K562 (cell line): ENCODE measurements around the gene KRTAP2-3. TPM values are rescaled to one million over a fixed set of nuclear protein-coding genes. Genes with fewer than 3 reads are reported as not detected.
A peak's percentile ranks its signal among the peaks of the same experiment; 100 is the strongest.

Experiments used
- ARID1B ChIP-seq: fragments of 450-650 bp; IDR thresholded peaks from 2 replicates; pipeline ENCODE4 v1.6.1; 2016; ENCODE audit warnings: antibody characterized with exemption, mild to moderate bottlenecking, inconsistent platforms
- C11orf30 ChIP-seq: fragments of 450-650 bp; IDR thresholded peaks from 2 replicates; pipeline ENCODE4 v1.6.1; 2016; ENCODE audit warnings: low read depth, mild to moderate bottlenecking
- CC2D1A ChIP-seq: fragments of 450-650 bp; IDR thresholded peaks from 2 replicates; pipeline ENCODE4 v1.6.1; 2017; ENCODE audit warnings: mild to moderate bottlenecking
- CXXC5 ChIP-seq: fragments of 250-450 bp; sonication (Bioruptor Pico); IDR thresholded peaks from 2 replicates; pipeline ENCODE4 v1.8.0; 2022; ENCODE audit warnings: inconsistent platforms, mild to moderate bottlenecking, moderate library complexity
- ELF2 ChIP-seq: fragments of 250-450 bp; sonication (Bioruptor Pico); IDR thresholded peaks from 2 replicates; pipeline ENCODE4 v1.5.0; 2021; ENCODE audit warnings: mild to moderate bottlenecking
- GABPB2 ChIP-seq: fragments of 250-450 bp; sonication (Bioruptor Pico); conservative IDR thresholded peaks from 2 replicates; pipeline ENCODE4 v1.5.1; 2021; ENCODE audit warnings: mild to moderate bottlenecking
- GATA2 ChIP-seq: sonication (generic); formaldehyde crosslinking; IDR thresholded peaks from 2 replicates; pipeline ENCODE4 v1.4.0; 2020; ENCODE audit warnings: mild to moderate bottlenecking, missing genetic modification reagents
- MECOM ChIP-seq: fragments of 250-450 bp; sonication (Bioruptor Pico); IDR thresholded peaks from 2 replicates; pipeline ENCODE4 v1.8.0; 2022; ENCODE audit warnings: inconsistent platforms
- NBN ChIP-seq: fragments of 450-650 bp; IDR thresholded peaks from 2 replicates; pipeline ENCODE4 v1.6.1; 2016; ENCODE audit warnings: low read depth, mild to moderate bottlenecking
- NCOA6 ChIP-seq: fragments of 450-650 bp; IDR thresholded peaks from 2 replicates; pipeline ENCODE4 v1.6.1; 2017; ENCODE audit warnings: mild to moderate bottlenecking
- PRMT5 ChIP-seq: sonication (generic); formaldehyde crosslinking; IDR thresholded peaks from 2 replicates; pipeline ENCODE4 v1.5.0; 2020; ENCODE audit warnings: missing genetic modification reagents
- PYGO2 ChIP-seq: fragments of 450-650 bp; IDR thresholded peaks from 2 replicates; pipeline ENCODE4 v1.6.1; 2016; ENCODE audit warnings: mild to moderate bottlenecking, missing genetic modification characterization, moderate library complexity, missing compliant biosample characterization
- STAT5A ChIP-seq: IDR thresholded peaks from 2 replicates; pipeline ENCODE4 v1.6.1; 2012; ENCODE audit warnings: low read length, inconsistent platforms, borderline replicate concordance
- ZNF143 ChIP-seq: sonication (generic); formaldehyde crosslinking; IDR thresholded peaks from 2 replicates; pipeline ENCODE4 v1.9.0; 2022; ENCODE audit warnings: mild to moderate bottlenecking, missing genetic modification reagents
- ZNF217 ChIP-seq: sonication (generic); formaldehyde crosslinking; IDR thresholded peaks from 2 replicates; pipeline ENCODE4 v1.8.0; 2022; ENCODE audit warnings: mild to moderate bottlenecking, missing genetic modification reagents
- polyA plus RNA-seq, 8 experiments: library from polyadenylated mRNA; depleted of rRNA in 4 of 8; stranded (reverse) in 5 of 8; unstranded in 3 of 8; fragments of >200 nt; fragmentation: Nextera tagmentation in 2 of 8; fragmentation: Illumina TruSeq in 1 of 8; extraction: Ambion mirVana in 2 of 8; extraction: Trizol in 1 of 8; gene quantifications; 2 replicates each; pipeline versions ENCODE4 v1.2.1 to v1.2.3, GENCODE V29; 2011 to 2014; ENCODE audit warnings: inconsistent platforms in 1 of 8, missing spikeins in 1 of 8
- total RNA-seq, 7 experiments: library from RNA; depleted of rRNA in 6 of 7; stranded (reverse); fragments of >200 nt in 6 of 7; fragmentation: Illumina TruSeq in 2 of 7; extraction: Trizol in 2 of 7; gene quantifications; 2 replicates each; pipeline versions ENCODE4 v1.2.1 to v1.2.3, GENCODE V29; 2011 to 2021; ENCODE audit warnings: low replicate concordance in 1 of 7
- TF ChIP-seq, protein P1 (sequence below), 3 experiments: fragments of 200-800 bp in 1 of 3; fragments of 250-450 bp in 1 of 3; fragments of 450-650 bp in 1 of 3; sonication (Bioruptor Pico) in 1 of 3; sonication (Bioruptor generic) in 1 of 3; formaldehyde crosslinking in 1 of 3; IDR thresholded peaks; 2 replicates each; pipeline versions ENCODE4 v1.6.1 to v1.8.0; 2016 to 2022; ENCODE audit warnings: mild to moderate bottlenecking in 2 of 3, missing genetic modification characterization in 2 of 3, missing compliant biosample characterization in 1 of 3, moderate library complexity in 1 of 3
- TF ChIP-seq, protein P2 (sequence below): fragments of 450-650 bp; IDR thresholded peaks from 2 replicates; pipeline ENCODE4 v1.7.1; 2018; ENCODE audit warnings: mild to moderate bottlenecking, low read depth; ENCODE audit not compliant: partially characterized antibody
- TF ChIP-seq, protein P3 (sequence below): fragments of 250-450 bp; sonication (Bioruptor Pico); IDR thresholded peaks from 2 replicates; pipeline ENCODE4 v1.8.0; 2022; ENCODE audit warnings: inconsistent platforms
- TF ChIP-seq, protein P4 (sequence below), 2 experiments: IDR thresholded peaks; 2 replicates each; pipeline ENCODE4 v1.6.1; 2011; ENCODE audit warnings: borderline replicate concordance in 1 of 2, control low read depth in 1 of 2, low read depth in 1 of 2, low read length in 1 of 2, mild to moderate bottlenecking in 1 of 2, mixed read lengths in 1 of 2, moderate library complexity in 1 of 2; ENCODE audit not compliant: insufficient read depth in 1 of 2, insufficient read length in 1 of 2, poor library complexity in 1 of 2, severe bottlenecking in 1 of 2; ENCODE audit errors: extremely low read depth in 1 of 2

KRTAP2-3 gene
- total and polyA plus RNA-seq, 9 of the 15 experiments (the other 6 are each of a cell fraction or from before 2014, with no cell fraction given): not detected

DNA sequence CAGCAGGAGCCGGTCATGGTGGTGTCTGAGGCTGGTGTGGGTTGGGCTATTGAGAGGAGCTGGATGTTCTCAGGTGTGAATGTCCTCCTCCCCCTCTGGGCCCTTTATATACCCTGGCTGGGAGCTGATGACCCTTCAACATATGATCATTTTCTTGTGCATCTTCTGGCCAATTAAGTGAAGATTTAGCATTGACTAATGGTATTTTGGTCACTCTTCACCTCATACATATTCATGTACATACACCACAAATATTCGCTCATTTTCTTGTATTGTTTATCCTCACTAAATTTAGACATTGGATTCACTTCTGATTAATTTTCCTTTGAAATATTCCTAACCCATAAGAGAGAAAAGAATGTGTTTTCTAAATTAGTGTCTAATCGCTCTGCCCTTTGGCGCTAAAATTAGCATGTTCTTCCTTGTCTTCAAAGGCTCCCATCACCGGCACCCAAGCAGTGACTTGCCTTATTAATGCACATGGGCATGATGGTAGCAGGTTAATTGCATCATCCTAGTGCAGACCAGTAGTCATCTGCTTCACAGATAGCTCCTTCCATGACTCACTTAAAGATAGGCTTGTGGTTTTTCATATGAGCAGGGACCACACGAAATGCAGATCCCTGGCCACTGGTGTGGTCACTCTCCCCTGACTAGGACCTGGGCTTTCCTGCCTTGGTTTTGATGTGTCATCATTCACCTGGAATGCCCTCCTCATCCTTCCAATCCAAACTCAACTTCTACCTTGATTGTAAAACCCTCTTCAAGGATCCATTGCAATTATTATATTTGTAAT, 6.1 kb upstream of the KRTAP2-3 start, which contains the start of gene KRTAP2-4 (continued):
- TF ChIP-seq GABPB2 (CRISPR knock-in tag) (no peak), NBN (no peak), NCOA6 (no peak), ARID1B (peak; percentile 82), CC2D1A (no peak), C11orf30 (peak; percentile 66; the same call in 1 of the 2 replicates), GATA2 (CRISPR knock-in tag) (no peak), ZNF217 (CRISPR knock-in tag) (no peak), MECOM (CRISPR knock-in tag) (no peak), PYGO2 (tag) (no peak), ZNF143 (CRISPR knock-in tag) (no peak), PRMT5 (CRISPR knock-in tag) (no peak), ELF2 (no peak), CXXC5 (CRISPR knock-in tag) (peak; percentile 27; the same call in 1 of the 2 replicates), STAT5A (no peak)
- TF ChIP-seq, protein P1, sequence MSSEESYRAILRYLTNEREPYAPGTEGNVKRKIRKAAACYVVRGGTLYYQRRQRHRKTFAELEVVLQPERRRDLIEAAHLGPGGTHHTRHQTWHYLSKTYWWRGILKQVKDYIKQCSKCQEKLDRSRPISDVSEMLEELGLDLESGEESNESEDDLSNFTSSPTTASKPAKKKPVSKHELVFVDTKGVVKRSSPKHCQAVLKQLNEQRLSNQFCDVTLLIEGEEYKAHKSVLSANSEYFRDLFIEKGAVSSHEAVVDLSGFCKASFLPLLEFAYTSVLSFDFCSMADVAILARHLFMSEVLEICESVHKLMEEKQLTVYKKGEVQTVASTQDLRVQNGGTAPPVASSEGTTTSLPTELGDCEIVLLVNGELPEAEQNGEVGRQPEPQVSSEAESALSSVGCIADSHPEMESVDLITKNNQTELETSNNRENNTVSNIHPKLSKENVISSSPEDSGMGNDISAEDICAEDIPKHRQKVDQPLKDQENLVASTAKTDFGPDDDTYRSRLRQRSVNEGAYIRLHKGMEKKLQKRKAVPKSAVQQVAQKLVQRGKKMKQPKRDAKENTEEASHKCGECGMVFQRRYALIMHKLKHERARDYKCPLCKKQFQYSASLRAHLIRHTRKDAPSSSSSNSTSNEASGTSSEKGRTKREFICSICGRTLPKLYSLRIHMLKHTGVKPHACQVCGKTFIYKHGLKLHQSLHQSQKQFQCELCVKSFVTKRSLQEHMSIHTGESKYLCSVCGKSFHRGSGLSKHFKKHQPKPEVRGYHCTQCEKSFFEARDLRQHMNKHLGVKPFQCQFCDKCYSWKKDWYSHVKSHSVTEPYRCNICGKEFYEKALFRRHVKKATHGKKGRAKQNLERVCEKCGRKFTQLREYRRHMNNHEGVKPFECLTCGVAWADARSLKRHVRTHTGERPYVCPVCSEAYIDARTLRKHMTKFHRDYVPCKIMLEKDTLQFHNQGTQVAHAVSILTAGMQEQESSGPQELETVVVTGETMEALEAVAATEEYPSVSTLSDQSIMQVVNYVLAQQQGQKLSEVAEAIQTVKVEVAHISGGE (CRISPR knock-in tag; IDR thresholded peaks at IDR 0.05): peak in 1 of 3 experiments; percentile 44; a peak in 1 of 6 replicates
- TF ChIP-seq, protein P2, sequence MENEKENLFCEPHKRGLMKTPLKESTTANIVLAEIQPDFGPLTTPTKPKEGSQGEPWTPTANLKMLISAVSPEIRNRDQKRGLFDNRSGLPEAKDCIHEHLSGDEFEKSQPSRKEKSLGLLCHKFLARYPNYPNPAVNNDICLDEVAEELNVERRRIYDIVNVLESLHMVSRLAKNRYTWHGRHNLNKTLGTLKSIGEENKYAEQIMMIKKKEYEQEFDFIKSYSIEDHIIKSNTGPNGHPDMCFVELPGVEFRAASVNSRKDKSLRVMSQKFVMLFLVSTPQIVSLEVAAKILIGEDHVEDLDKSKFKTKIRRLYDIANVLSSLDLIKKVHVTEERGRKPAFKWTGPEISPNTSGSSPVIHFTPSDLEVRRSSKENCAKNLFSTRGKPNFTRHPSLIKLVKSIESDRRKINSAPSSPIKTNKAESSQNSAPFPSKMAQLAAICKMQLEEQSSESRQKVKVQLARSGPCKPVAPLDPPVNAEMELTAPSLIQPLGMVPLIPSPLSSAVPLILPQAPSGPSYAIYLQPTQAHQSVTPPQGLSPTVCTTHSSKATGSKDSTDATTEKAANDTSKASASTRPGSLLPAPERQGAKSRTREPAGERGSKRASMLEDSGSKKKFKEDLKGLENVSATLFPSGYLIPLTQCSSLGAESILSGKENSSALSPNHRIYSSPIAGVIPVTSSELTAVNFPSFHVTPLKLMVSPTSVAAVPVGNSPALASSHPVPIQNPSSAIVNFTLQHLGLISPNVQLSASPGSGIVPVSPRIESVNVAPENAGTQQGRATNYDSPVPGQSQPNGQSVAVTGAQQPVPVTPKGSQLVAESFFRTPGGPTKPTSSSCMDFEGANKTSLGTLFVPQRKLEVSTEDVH: no peak
- TF ChIP-seq, protein P3, sequence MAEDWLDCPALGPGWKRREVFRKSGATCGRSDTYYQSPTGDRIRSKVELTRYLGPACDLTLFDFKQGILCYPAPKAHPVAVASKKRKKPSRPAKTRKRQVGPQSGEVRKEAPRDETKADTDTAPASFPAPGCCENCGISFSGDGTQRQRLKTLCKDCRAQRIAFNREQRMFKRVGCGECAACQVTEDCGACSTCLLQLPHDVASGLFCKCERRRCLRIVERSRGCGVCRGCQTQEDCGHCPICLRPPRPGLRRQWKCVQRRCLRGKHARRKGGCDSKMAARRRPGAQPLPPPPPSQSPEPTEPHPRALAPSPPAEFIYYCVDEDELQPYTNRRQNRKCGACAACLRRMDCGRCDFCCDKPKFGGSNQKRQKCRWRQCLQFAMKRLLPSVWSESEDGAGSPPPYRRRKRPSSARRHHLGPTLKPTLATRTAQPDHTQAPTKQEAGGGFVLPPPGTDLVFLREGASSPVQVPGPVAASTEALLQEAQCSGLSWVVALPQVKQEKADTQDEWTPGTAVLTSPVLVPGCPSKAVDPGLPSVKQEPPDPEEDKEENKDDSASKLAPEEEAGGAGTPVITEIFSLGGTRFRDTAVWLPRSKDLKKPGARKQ: no peak
- TF ChIP-seq, protein P4, sequence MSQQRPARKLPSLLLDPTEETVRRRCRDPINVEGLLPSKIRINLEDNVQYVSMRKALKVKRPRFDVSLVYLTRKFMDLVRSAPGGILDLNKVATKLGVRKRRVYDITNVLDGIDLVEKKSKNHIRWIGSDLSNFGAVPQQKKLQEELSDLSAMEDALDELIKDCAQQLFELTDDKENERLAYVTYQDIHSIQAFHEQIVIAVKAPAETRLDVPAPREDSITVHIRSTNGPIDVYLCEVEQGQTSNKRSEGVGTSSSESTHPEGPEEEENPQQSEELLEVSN (IDR thresholded peaks at IDR 0.05; ENCODE audit: borderline replicate concordance in 1 of 2, extremely low read depth in 1 of 2, insufficient read depth in 1 of 2, insufficient read length in 1 of 2, low read depth in 1 of 2, low read length in 1 of 2, poor library complexity in 1 of 2, severe bottlenecking in 1 of 2): no peak
